Measurements from ENCODE around the gene LPAR4. TPM values are rescaled to one million over a fixed set of nuclear protein-coding genes. Genes with fewer than 3 reads are reported as not detected.
"Not testable (repeated sequence)": the region's sequence is repeated elsewhere in the genome, so short reads cannot be mapped to it uniquely, and the experiment has no call there.

Gene LPAR4
- total and polyA plus RNA-seq, 8 donors, result 0.08 to 5.9 (median 4.9) TPM; not detected in 5

DNA sequence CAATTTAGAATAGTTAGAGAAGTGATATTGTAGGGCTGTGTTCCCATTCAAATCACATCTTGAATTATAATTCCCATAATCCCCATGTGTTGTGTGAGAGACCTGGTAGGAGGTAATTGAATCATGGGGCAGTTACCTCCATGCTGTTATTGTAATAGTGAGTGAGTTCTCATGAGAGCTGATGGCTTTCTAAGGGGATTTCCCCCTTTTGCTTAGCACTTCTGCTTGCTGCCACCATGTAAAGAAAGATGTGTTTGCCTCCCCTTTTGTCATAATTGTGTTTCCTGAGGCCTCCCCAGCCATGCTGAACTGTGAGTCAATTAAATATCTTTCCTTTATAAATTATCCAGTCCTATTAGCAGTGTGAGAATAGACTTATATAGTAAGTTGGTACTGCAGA is 53.2 kb downstream of the LPAR4 start:
- H3K27ac ChIP-seq, result no peak overlapping the region
- H3K4me1 ChIP-seq, result no peaks in the 10 kb centered on the region
- H3K9me3 ChIP-seq, result peaks cover 0 to 13% (median 1%) of the 10 kb centered on the region in 4 donors
- TF ChIP-seq POLR2A (IDR thresholded peaks at IDR 0.05) (no peak), CTCF (IDR thresholded peaks at IDR 0.05) (no peak), POLR2AphosphoS5 (IDR thresholded peaks at IDR 0.05) (no peak), EP300 (IDR thresholded peaks at IDR 0.05) (no peak)
- H3K36me3 ChIP-seq, result no peaks in the 10 kb centered on the region
- intact Hi-C loops (cut with DNase I; ENCODE audit: low total_unique reads), result no loop called here
- no peaks in the 10 kb centered on the region for H3K27me3 ChIP-seq
- DNase-seq, result no peak
- no peak overlapping the region for H3K4me3 ChIP-seq

DNA sequence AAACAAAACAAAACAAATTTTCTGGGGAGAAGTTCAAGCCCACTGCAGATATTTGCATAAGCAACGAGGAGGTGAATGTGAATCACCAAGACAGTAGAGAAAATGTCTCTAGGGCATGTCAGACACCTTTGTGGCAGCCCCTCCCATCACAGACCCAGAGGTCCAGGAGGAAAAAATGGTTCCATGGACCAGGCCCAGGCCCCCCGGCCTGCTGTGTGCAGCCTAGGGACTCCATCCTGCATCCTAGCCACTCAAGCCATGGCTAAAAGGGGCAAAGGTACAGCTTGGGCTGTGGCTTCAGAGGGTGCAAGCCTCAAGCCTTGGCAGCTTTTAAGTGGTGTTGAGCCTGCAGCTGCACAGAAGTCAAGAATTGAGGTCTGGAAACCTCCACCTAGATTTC is 54.0 kb downstream of the LPAR4 start:
- TF ChIP-seq EP300 (IDR thresholded peaks at IDR 0.05) (no peak), CTCF (IDR thresholded peaks at IDR 0.05) (no peak), POLR2AphosphoS5 (IDR thresholded peaks at IDR 0.05) (no peak), POLR2A (IDR thresholded peaks at IDR 0.05) (no peak)
- H3K27ac ChIP-seq, result no peak overlapping the region
- H3K27me3 ChIP-seq, result no peaks in the 10 kb centered on the region
- WGBS, 5 donors, result 43 to 85% (median 79%) methylated on average over 1 to 2 of the region's 2 CpGs
- H3K9me3 ChIP-seq, result peaks cover 0 to 13% (median 1%) of the 10 kb centered on the region in 4 donors
- no peak for DNase-seq
- no peak overlapping the region for H3K4me3 ChIP-seq
- intact Hi-C loops (cut with DNase I; ENCODE audit: low total_unique reads), result no loop called here
- no peaks in the 10 kb centered on the region for H3K36me3 ChIP-seq
- no peaks in the 10 kb centered on the region for H3K4me1 ChIP-seq

DNA sequence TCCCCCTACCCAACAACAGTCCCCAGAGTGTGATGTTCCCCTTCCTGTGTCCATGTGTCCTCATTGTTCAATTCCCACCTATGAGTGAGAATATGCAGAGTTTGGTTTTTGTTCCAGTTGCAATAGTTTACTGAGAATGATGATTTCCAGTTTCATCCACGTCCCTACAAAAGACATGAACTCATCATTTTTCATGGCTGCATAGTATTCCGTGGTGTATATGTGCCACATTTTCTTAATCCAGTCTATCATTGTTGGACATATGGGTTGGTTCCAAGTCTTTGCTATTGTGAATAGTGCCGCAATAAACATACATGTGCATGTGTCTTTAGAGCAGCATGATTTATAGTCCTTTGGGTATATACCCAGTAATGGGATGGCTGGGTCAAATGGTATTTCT is 55.0 kb downstream of the LPAR4 start:
- peaks cover 0 to 13% (median 1%) of the 10 kb centered on the region in 4 donors for H3K9me3 ChIP-seq
- H3K4me3 ChIP-seq; H3K36me3 ChIP-seq; H3K27me3 ChIP-seq; intact Hi-C loops (cut with DNase I; ENCODE audit: low total_unique reads); DNase-seq; H3K27ac ChIP-seq; H3K4me1 ChIP-seq: not testable (repeated sequence)
- WGBS, 5 donors, result 70 to 88% (median 71%) methylated on average over 3 of the region's 3 CpGs

Other genes with a start within 250 kb of the LPAR4 start
- gene RTL3, start 88.4 kb upstream of the LPAR4 start, total RNA-seq, result 10 to 100 TPM in 1 of 5 donors, under 1 TPM in 1, not detected in 3; 0.55 to 12.9 TPM
- gene RTL3, start 88.4 kb upstream of the LPAR4 start, polyA plus RNA-seq, result under 1 TPM in 1 of 3 donors, not detected in 2; 0.05 TPM
- gene P2RY10, start 197.7 kb downstream of the LPAR4 start, total RNA-seq, result 10 to 100 TPM in 1 of 5 donors, 1 to 10 TPM in 1, not detected in 3; 2.4 to 14.2 TPM
- under 1 TPM in 1 of 3 donors, not detected in 2; 0.18 TPM for gene P2RY10, start 197.7 kb downstream of the LPAR4 start, polyA plus RNA-seq